SK-N-SH (cell line): ENCODE measurements around the gene SEC14L5.

Source experiments
- EP300 ChIP-seq, 2 experiments: IDR thresholded peaks; 2 replicates each; pipeline versions ENCODE4 v1.4.0 to v1.6.1; 2012; ENCODE audit warnings: borderline replicate concordance in 1 of 2, low read depth in 1 of 2, low read length in 1 of 2
- POLR2AphosphoS5 ChIP-seq: IDR thresholded peaks from 2 replicates; pipeline ENCODE4 v1.6.1; 2012; ENCODE audit warnings: low read depth, low read length
- RAD21 ChIP-seq: IDR thresholded peaks from 2 replicates; pipeline ENCODE4 v1.6.1; 2012; ENCODE audit warnings: mild to moderate bottlenecking, low read length
- RXRA ChIP-seq: IDR thresholded peaks from 2 replicates; pipeline ENCODE4 v1.4.0; 2012; ENCODE audit warnings: low read depth, mild to moderate bottlenecking, borderline replicate concordance
- SMC3 ChIP-seq: IDR thresholded peaks from 2 replicates; pipeline ENCODE4 v1.6.1; 2012; ENCODE audit warnings: low read depth, low read length, improper control_type of control experiment
- TAF1 ChIP-seq: IDR thresholded peaks from 2 replicates; pipeline ENCODE4 v1.6.1; 2012; ENCODE audit warnings: low read depth, mild to moderate bottlenecking, low read length, moderate library complexity, borderline replicate concordance
- TF ChIP-seq, protein P1 (sequence below): fragments of 200-600 bp; sonication (generic); IDR thresholded peaks from 2 replicates; pipeline ENCODE4 v1.6.1; 2017; ENCODE audit warnings: antibody characterized with exemption, mild to moderate bottlenecking, moderate library complexity
- TF ChIP-seq, protein P2 (sequence below): IDR thresholded peaks from 2 replicates; pipeline ENCODE4 v1.4.0; 2012; ENCODE audit warnings: low read depth
- TF ChIP-seq, protein P3 (sequence below): fragments of 150-350 bp; IDR thresholded peaks from 2 replicates; pipeline ENCODE4 v1.6.1; 2017; ENCODE audit warnings: antibody characterized with exemption, low read length, low read depth, borderline replicate concordance
- TF ChIP-seq, protein P4 (sequence below): IDR thresholded peaks from 2 replicates; pipeline ENCODE4 v1.6.1; 2012; ENCODE audit warnings: mild to moderate bottlenecking, low read depth, low read length, moderate library complexity

DNA sequence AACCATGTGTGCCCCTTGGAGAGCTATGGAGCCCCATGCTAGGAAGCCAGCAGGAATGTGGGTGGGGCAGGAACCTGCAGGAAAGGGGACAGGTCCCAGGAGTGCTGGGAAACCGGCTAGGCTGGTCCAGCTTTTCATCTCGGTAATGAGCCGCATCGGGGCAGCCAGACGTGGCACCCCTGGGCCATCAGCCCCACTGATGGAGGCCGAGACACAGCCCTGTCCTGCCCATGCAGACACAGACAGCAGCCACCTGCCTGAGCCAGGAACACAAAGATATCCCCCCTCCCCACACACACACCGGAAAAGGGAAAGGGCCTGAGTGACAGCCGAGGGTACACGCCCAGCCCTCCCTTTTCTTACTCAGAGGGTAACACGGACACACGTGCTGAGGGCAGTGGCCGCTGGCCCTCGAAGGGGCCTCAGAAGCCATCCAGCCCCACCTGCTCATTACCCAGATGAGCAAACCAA, 39.3 kb upstream of the SEC14L5 start:
- TF ChIP-seq, protein P1, sequence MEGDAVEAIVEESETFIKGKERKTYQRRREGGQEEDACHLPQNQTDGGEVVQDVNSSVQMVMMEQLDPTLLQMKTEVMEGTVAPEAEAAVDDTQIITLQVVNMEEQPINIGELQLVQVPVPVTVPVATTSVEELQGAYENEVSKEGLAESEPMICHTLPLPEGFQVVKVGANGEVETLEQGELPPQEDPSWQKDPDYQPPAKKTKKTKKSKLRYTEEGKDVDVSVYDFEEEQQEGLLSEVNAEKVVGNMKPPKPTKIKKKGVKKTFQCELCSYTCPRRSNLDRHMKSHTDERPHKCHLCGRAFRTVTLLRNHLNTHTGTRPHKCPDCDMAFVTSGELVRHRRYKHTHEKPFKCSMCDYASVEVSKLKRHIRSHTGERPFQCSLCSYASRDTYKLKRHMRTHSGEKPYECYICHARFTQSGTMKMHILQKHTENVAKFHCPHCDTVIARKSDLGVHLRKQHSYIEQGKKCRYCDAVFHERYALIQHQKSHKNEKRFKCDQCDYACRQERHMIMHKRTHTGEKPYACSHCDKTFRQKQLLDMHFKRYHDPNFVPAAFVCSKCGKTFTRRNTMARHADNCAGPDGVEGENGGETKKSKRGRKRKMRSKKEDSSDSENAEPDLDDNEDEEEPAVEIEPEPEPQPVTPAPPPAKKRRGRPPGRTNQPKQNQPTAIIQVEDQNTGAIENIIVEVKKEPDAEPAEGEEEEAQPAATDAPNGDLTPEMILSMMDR, result no peak
- TF ChIP-seq, protein P2, sequence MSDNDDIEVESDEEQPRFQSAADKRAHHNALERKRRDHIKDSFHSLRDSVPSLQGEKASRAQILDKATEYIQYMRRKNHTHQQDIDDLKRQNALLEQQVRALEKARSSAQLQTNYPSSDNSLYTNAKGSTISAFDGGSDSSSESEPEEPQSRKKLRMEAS, result no peak
- TF ChIP-seq EP300 (IDR thresholded peaks at IDR 0.05; ENCODE audit: borderline replicate concordance in 1 of 2, low read depth in 1 of 2, low read length in 1 of 2), result no peak
- no peak for TF ChIP-seq POLR2AphosphoS5
- TF ChIP-seq, protein P3, sequence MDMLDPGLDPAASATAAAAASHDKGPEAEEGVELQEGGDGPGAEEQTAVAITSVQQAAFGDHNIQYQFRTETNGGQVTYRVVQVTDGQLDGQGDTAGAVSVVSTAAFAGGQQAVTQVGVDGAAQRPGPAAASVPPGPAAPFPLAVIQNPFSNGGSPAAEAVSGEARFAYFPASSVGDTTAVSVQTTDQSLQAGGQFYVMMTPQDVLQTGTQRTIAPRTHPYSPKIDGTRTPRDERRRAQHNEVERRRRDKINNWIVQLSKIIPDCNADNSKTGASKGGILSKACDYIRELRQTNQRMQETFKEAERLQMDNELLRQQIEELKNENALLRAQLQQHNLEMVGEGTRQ, result no peak
- TF ChIP-seq RAD21, result no peak
- TF ChIP-seq, protein P4, sequence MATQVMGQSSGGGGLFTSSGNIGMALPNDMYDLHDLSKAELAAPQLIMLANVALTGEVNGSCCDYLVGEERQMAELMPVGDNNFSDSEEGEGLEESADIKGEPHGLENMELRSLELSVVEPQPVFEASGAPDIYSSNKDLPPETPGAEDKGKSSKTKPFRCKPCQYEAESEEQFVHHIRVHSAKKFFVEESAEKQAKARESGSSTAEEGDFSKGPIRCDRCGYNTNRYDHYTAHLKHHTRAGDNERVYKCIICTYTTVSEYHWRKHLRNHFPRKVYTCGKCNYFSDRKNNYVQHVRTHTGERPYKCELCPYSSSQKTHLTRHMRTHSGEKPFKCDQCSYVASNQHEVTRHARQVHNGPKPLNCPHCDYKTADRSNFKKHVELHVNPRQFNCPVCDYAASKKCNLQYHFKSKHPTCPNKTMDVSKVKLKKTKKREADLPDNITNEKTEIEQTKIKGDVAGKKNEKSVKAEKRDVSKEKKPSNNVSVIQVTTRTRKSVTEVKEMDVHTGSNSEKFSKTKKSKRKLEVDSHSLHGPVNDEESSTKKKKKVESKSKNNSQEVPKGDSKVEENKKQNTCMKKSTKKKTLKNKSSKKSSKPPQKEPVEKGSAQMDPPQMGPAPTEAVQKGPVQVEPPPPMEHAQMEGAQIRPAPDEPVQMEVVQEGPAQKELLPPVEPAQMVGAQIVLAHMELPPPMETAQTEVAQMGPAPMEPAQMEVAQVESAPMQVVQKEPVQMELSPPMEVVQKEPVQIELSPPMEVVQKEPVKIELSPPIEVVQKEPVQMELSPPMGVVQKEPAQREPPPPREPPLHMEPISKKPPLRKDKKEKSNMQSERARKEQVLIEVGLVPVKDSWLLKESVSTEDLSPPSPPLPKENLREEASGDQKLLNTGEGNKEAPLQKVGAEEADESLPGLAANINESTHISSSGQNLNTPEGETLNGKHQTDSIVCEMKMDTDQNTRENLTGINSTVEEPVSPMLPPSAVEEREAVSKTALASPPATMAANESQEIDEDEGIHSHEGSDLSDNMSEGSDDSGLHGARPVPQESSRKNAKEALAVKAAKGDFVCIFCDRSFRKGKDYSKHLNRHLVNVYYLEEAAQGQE, result no peak
- TF ChIP-seq TAF1, result no peak
- TF ChIP-seq SMC3, result no peak
- TF ChIP-seq RXRA, result no peak
